K562 (cell line): ENCODE results near the gene ADCY6. TPM values are rescaled to one million over a fixed set of nuclear protein-coding genes. Genes with fewer than 3 reads are reported as not detected.

ENCODE experiments used
- ATAC-seq: fragments of 200-7000 bp; cut with Tn5 transposase; 3 replicates; pipeline ENCODE4 v1.9.1; 2020; ENCODE audit warnings: moderate library complexity
- BruUV-seq: library from RNA; stranded (reverse); fragments of 400-500 nt; replicated peaks from 2 replicates; lab custom pipeline; 2021; lab: Mats Ljungman, UMichigan
- CTCF ChIA-PET: fragments of 300-600 bp; formaldehyde crosslinking; extraction: SDS; loops from one replicate; lab custom pipeline; 2021; ENCODE audit warnings: low intra/inter-chr PET ratio; lab: Yijun Ruan, JAX
- POLR2A ChIA-PET: fragments of 300-600, 350-650 bp; sonication (Branson Sonifier 250); formaldehyde crosslinking; extraction: SDS; loops from one replicate; lab custom pipeline; 2021; ENCODE audit warnings: antibody characterized with exemption, inconsistent platforms; lab: Yijun Ruan, JAX
- DNase-seq, 4 experiments: peaks; one replicate each; pipeline versions ENCODE4 v3.0.0 to v3.0.0-alpha.2; 2011 to 2018; ENCODE audit warnings: low spot score in 3 of 4, mixed read lengths in 3 of 4; ENCODE audit errors: extremely low read depth in 1 of 4
- FAIRE-seq: peaks from 2 replicates; lab custom pipeline; 2011; peaks lifted over from hg19 to GRCh38; lab: Jason Lieb, UNC
- H2AFZ ChIP-seq: 2 replicates; pipeline ENCODE4 v1.6.0; 2011; ENCODE audit warnings: low read depth, low read length, control low read depth, inconsistent platforms
- H3K27ac ChIP-seq: fragments of 200-600 bp; 3 replicates; pipeline ENCODE4 v1.8.0; 2011; ENCODE audit warnings: low read depth, mild to moderate bottlenecking, control low read depth, inconsistent platforms, low read length, moderate library complexity, mixed read lengths; ENCODE audit errors: extremely low read depth
- H3K27me3 ChIP-seq, 2 experiments: fragments of 300-600 bp in 1 of 2; 2 replicates in 1 of 2; 3 replicates in 1 of 2; pipeline versions ENCODE4 v1.6.0 to v1.8.0; 2011; ENCODE audit warnings: inconsistent platforms in 2 of 2, low read length in 2 of 2, mild to moderate bottlenecking in 1 of 2, mixed read lengths in 1 of 2, moderate library complexity in 1 of 2; ENCODE audit not compliant: control insufficient read depth in 2 of 2, insufficient read depth in 2 of 2
- H3K36me3 ChIP-seq: fragments of 300-600 bp; 3 replicates; pipeline ENCODE4 v1.8.0; 2011; ENCODE audit warnings: mild to moderate bottlenecking, low read length, inconsistent platforms; ENCODE audit not compliant: control insufficient read depth, insufficient read depth
- H3K4me1 ChIP-seq, 2 experiments: fragments of 200-600 bp in 1 of 2; replicated peaks in 1 of 2; 2 replicates in 1 of 2; 3 replicates in 1 of 2; pipeline versions ENCODE4 v1.5.1 to v1.8.0; 2011; ENCODE audit warnings: inconsistent platforms in 2 of 2, low read length in 2 of 2, mild to moderate bottlenecking in 1 of 2, mixed read lengths in 1 of 2, moderate library complexity in 1 of 2; ENCODE audit not compliant: control insufficient read depth in 2 of 2, insufficient read depth in 2 of 2
- H3K4me2 ChIP-seq: 2 replicates; pipeline ENCODE4 v1.6.1; 2011; ENCODE audit warnings: low read length, control low read depth, inconsistent platforms, mixed read lengths; ENCODE audit not compliant: insufficient read depth
- H3K4me3 ChIP-seq: fragments of 200-600 bp; sonication (generic), shearing (Covaris generic); 2 replicates; pipeline ENCODE4 v1.5.1; 2016; ENCODE audit warnings: control low read depth, inconsistent platforms
- H3K79me2 ChIP-seq: fragments of 200-600 bp; 3 replicates; pipeline ENCODE4 v1.8.0; 2011; ENCODE audit warnings: low read length, inconsistent platforms; ENCODE audit not compliant: control insufficient read depth, insufficient read depth
- H3K9ac ChIP-seq, 2 experiments: 2 replicates each; pipeline versions ENCODE4 v1.6.0 to v1.6.1; 2011; ENCODE audit warnings: low read depth in 2 of 2, low read length in 2 of 2, control low read depth in 1 of 2, inconsistent platforms in 1 of 2, mild to moderate bottlenecking in 1 of 2, mixed read lengths in 1 of 2; ENCODE audit not compliant: insufficient read depth in 1 of 2
- H3K9me1 ChIP-seq: one replicate; pipeline ENCODE4 v1.6.0; 2011; ENCODE audit warnings: inconsistent platforms, mild to moderate bottlenecking, low read length, moderate library complexity; ENCODE audit not compliant: control insufficient read depth, insufficient read depth
- H3K9me3 ChIP-seq: replicated peaks from 2 replicates; pipeline ENCODE4 v1.5.1; 2011; ENCODE audit warnings: low read depth, low read length, inconsistent platforms; ENCODE audit not compliant: control insufficient read depth, insufficient read depth
- H4K20me1 ChIP-seq: replicated peaks from 2 replicates; pipeline ENCODE4 v1.6.1; 2011; ENCODE audit warnings: low read length, inconsistent platforms, mixed read lengths; ENCODE audit not compliant: control insufficient read depth, insufficient read depth
- BRD9 ChIP-seq: fragments of 450-650 bp; IDR thresholded peaks from 2 replicates; pipeline ENCODE4 v1.6.1; 2018; ENCODE audit warnings: low read depth; ENCODE audit not compliant: partially characterized antibody
- TAF9B ChIP-seq: fragments of 450-650 bp; IDR thresholded peaks from 2 replicates; pipeline ENCODE4 v1.6.1; 2018; ENCODE audit warnings: mild to moderate bottlenecking; ENCODE audit not compliant: partially characterized antibody
- WGBS: fragments of 100-300 bp; shearing (Covaris generic); methylation state at CpG from one replicate; pipeline ENCODE4 v1.1.6; 2016; ENCODE audit warnings: low coverage, mixed read lengths; ENCODE audit not compliant: insufficient coverage; ENCODE audit errors: missing lambda C conversion rate; 5-methylcytosine and 5-hydroxymethylcytosine counted together
- in situ Hi-C: fragments of 300-500 bp; cut with MboI; formaldehyde crosslinking; loops from 4 replicates; pipeline ENCODE4 v1.15.0; 2018; ENCODE audit warnings: inconsistent platforms, mixed read lengths
- intact Hi-C: fragments of 100-400 bp; cut with micrococcal nuclease; formaldehyde crosslinking; loops from 2 replicates; pipeline ENCODE4 v1.14.2; 2022
- polyA plus RNA-seq, 8 experiments: library from polyadenylated mRNA; depleted of rRNA in 4 of 8; stranded (reverse) in 5 of 8; unstranded in 3 of 8; fragments of >200 nt; fragmentation: Nextera tagmentation in 2 of 8; fragmentation: Illumina TruSeq in 1 of 8; extraction: Ambion mirVana in 2 of 8; extraction: Trizol in 1 of 8; gene quantifications; 2 replicates each; pipeline versions ENCODE4 v1.2.1 to v1.2.3, GENCODE V29; 2011 to 2014; ENCODE audit warnings: inconsistent platforms in 1 of 8, missing spikeins in 1 of 8
- total RNA-seq, 7 experiments: library from RNA; depleted of rRNA in 6 of 7; stranded (reverse); fragments of >200 nt in 6 of 7; fragmentation: Illumina TruSeq in 2 of 7; extraction: Trizol in 2 of 7; gene quantifications; 2 replicates each; pipeline versions ENCODE4 v1.2.1 to v1.2.3, GENCODE V29; 2011 to 2021; ENCODE audit warnings: low replicate concordance in 1 of 7
- TF ChIP-seq, protein P1 (sequence below): fragments of 150-350 bp; conservative IDR thresholded peaks from 2 replicates; pipeline ENCODE4 v1.6.1; 2014; ENCODE audit warnings: low read length
- TF ChIP-seq, protein P2 (sequence below): fragments of 450-650 bp; IDR thresholded peaks from 2 replicates; pipeline ENCODE4 v1.6.1; 2016
- TF ChIP-seq, protein P3 (sequence below), 2 experiments: fragments of 450-650 bp in 1 of 2; sonication (generic) in 1 of 2; formaldehyde crosslinking in 1 of 2; IDR thresholded peaks; 2 replicates each; pipeline versions ENCODE4 v1.7.1 to v1.9.0; 2016 to 2022; ENCODE audit warnings: inconsistent platforms in 1 of 2, mild to moderate bottlenecking in 1 of 2, missing genetic modification reagents in 1 of 2

The ADCY6 gene
- total and polyA plus RNA-seq, 9 of the 15 experiments (the other 6 are each of a cell fraction or from before 2014, with no cell fraction given), result 0.01 to 1.0 (median 0.53) TPM

DNA sequence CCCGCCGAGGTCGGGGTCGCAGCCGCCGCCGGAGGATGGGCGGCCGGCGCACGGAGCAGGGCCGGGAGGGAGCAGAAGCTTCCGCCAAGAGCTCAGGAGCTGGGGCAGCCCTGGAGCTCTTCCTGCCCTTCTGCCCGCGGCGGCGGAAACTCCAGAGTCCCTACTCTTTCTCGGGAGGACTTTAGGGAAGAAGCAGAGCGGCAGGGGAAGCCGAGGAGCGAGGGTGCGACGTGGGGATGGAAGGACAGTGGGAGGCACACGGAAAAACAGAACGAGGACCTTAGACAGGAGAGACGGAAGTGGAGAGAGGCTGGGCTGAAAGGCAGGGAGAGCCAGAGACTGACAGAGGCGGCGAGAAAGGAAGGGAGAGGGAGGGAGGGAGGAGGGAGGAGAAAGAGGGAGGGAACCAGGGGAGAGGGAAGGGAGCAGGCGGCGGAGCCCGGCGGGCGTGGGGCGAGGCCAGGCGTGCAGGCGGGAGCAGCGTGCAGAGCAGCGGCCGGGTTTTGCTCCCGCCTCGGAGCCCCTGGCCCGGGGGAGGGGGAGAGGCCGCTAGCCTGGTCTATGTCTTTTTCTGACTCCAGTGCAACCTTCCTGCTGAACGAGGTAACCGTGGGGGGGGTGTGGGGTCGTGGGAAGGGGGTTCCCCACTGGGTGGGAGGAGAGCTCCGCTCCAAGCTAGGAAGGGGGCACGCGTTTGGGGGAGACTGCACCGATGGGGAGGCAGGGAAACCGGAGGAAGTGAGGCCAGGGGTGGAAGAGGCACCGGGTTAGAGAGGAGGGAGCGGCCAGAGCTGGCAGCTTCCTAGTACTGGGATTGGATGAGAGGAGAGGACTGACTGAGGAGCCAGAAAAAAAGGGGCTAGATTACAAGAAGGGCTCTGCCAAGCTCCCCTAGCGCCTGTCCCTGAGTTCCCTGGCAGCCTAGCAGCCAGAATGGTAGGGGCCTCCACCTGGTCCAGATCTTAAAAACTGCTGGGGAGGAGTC lies 26.5 kb upstream of the ADCY6 start:
- Histone ChIP-seq H3K9me3 (no peaks in the 10 kb centered on the region), H3K4me2 (peak overlapping the region; percentile 84), H2AFZ (peak overlapping the region; percentile 99), H3K4me1 (peaks cover 4 to 38% of the 10 kb centered on the region in 2 experiments; a peak in 3 of 5 replicates), H3K4me3 (peak overlapping the region; percentile 65), H3K27me3 (peaks cover 0 to 24% of the 10 kb centered on the region in 2 experiments; a peak in 2 of 5 replicates), H4K20me1 (0 out of 2 replicates have a peak, but pooled peaks cover 3% of the 10 kb centered on the region), H3K79me2 (no peaks in the 10 kb centered on the region), H3K27ac (peak overlapping the region; percentile 61), H3K9me1 (no peaks in the 10 kb centered on the region), H3K9ac (peak overlapping the region; percentile 79 to 91), H3K36me3 (no peaks in the 10 kb centered on the region)
- in situ Hi-C loops (no loop called here), intact Hi-C loops (loop anchor here (2.0 kb wide), 2 partner anchors 37 to 75 kb away; partner anchors contain the start of gene DDX23)
- ATAC-seq (peak; percentile 84), DNase-seq (peak; percentile 79 to 91 (median 82)), FAIRE-seq (peak; percentile 94)
- WGBS, result 2% methylated on average over 30 of the region's 54 CpGs
- ChIA-PET CTCF (interaction anchor here (0.6 to 2.1 kb wide), 4 partner anchors 62 to 204 kb away, joined by 3 to 9 read pairs (median 4); no protein-coding TSS in a partner anchor), POLR2A (interaction anchor here (0.6 to 1.4 kb wide), 11 partner anchors 8 to 1406 kb away, joined by 3 to 6 read pairs (median 4); partner anchors contain the start of gene RND1)
- BruUV-seq, result TSS peak; percentile 46
- TF ChIP-seq TAF9B (no peak), BRD9 (peak; percentile 40)
- TF ChIP-seq, protein P1, sequence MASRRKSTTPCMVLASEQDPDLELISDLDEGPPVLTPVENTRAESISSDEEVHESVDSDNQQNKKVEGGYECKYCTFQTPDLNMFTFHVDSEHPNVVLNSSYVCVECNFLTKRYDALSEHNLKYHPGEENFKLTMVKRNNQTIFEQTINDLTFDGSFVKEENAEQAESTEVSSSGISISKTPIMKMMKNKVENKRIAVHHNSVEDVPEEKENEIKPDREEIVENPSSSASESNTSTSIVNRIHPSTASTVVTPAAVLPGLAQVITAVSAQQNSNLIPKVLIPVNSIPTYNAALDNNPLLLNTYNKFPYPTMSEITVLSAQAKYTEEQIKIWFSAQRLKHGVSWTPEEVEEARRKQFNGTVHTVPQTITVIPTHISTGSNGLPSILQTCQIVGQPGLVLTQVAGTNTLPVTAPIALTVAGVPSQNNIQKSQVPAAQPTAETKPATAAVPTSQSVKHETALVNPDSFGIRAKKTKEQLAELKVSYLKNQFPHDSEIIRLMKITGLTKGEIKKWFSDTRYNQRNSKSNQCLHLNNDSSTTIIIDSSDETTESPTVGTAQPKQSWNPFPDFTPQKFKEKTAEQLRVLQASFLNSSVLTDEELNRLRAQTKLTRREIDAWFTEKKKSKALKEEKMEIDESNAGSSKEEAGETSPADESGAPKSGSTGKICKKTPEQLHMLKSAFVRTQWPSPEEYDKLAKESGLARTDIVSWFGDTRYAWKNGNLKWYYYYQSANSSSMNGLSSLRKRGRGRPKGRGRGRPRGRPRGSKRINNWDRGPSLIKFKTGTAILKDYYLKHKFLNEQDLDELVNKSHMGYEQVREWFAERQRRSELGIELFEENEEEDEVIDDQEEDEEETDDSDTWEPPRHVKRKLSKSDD, result no peak
- TF ChIP-seq, protein P2, sequence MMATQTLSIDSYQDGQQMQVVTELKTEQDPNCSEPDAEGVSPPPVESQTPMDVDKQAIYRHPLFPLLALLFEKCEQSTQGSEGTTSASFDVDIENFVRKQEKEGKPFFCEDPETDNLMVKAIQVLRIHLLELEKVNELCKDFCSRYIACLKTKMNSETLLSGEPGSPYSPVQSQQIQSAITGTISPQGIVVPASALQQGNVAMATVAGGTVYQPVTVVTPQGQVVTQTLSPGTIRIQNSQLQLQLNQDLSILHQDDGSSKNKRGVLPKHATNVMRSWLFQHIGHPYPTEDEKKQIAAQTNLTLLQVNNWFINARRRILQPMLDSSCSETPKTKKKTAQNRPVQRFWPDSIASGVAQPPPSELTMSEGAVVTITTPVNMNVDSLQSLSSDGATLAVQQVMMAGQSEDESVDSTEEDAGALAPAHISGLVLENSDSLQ, result peak; percentile 94
- TF ChIP-seq, protein P3, sequence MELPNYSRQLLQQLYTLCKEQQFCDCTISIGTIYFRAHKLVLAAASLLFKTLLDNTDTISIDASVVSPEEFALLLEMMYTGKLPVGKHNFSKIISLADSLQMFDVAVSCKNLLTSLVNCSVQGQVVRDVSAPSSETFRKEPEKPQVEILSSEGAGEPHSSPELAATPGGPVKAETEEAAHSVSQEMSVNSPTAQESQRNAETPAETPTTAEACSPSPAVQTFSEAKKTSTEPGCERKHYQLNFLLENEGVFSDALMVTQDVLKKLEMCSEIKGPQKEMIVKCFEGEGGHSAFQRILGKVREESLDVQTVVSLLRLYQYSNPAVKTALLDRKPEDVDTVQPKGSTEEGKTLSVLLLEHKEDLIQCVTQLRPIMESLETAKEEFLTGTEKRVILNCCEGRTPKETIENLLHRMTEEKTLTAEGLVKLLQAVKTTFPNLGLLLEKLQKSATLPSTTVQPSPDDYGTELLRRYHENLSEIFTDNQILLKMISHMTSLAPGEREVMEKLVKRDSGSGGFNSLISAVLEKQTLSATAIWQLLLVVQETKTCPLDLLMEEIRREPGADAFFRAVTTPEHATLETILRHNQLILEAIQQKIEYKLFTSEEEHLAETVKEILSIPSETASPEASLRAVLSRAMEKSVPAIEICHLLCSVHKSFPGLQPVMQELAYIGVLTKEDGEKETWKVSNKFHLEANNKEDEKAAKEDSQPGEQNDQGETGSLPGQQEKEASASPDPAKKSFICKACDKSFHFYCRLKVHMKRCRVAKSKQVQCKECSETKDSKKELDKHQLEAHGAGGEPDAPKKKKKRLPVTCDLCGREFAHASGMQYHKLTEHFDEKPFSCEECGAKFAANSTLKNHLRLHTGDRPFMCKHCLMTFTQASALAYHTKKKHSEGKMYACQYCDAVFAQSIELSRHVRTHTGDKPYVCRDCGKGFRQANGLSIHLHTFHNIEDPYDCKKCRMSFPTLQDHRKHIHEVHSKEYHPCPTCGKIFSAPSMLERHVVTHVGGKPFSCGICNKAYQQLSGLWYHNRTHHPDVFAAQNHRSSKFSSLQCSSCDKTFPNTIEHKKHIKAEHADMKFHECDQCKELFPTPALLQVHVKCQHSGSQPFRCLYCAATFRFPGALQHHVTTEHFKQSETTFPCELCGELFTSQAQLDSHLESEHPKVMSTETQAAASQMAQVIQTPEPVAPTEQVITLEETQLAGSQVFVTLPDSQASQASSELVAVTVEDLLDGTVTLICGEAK (IDR thresholded peaks at IDR 0.05), result peak; percentile 62
- TF ChIP-seq, protein P3 (CRISPR knock-in tag; IDR thresholded peaks at IDR 0.05), result no peak
